PFSK-1 (cell line): ENCODE data around the gene FBXL7.

Experiments used
- POLR2AphosphoS5 ChIP-seq: IDR thresholded peaks from 2 replicates; pipeline ENCODE4 v1.6.1; 2012; ENCODE audit warnings: low read depth, mild to moderate bottlenecking, control low read depth, low read length, moderate library complexity
- TAF1 ChIP-seq: IDR thresholded peaks from 2 replicates; pipeline ENCODE4 v1.6.1; 2012; ENCODE audit warnings: low read length, control low read depth, borderline replicate concordance; ENCODE audit not compliant: insufficient read depth
- TF ChIP-seq, protein P1 (sequence below), 2 experiments: IDR thresholded peaks; 2 replicates each; pipeline versions ENCODE4 v1.6.1 to v1.8.0; 2011 to 2012; ENCODE audit warnings: low read depth in 2 of 2, low read length in 2 of 2, control low read depth in 1 of 2, inconsistent platforms in 1 of 2, mild to moderate bottlenecking in 1 of 2, moderate library complexity in 1 of 2; ENCODE audit not compliant: insufficient read depth in 1 of 2

DNA sequence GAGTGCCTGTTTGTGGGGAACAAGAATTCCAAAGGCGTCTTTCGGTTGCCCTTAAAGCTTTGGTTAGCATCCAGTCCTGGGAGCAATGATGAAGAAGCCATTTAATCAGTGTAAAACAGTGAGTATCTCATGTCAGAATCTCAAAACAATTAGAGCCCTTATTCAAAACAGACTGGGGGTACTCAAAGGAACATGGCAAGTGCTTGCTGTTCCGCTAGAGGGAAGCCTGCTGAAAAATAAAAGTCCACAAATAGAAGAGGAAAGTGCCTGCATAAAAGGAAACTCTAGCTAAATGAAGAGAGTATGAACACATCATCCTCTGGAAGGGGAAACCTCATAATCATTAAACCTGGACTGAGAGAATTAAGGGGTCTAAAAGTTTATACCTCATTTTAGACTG is 26.4 kb downstream of the FBXL7 start:
- TF ChIP-seq, protein P1, sequence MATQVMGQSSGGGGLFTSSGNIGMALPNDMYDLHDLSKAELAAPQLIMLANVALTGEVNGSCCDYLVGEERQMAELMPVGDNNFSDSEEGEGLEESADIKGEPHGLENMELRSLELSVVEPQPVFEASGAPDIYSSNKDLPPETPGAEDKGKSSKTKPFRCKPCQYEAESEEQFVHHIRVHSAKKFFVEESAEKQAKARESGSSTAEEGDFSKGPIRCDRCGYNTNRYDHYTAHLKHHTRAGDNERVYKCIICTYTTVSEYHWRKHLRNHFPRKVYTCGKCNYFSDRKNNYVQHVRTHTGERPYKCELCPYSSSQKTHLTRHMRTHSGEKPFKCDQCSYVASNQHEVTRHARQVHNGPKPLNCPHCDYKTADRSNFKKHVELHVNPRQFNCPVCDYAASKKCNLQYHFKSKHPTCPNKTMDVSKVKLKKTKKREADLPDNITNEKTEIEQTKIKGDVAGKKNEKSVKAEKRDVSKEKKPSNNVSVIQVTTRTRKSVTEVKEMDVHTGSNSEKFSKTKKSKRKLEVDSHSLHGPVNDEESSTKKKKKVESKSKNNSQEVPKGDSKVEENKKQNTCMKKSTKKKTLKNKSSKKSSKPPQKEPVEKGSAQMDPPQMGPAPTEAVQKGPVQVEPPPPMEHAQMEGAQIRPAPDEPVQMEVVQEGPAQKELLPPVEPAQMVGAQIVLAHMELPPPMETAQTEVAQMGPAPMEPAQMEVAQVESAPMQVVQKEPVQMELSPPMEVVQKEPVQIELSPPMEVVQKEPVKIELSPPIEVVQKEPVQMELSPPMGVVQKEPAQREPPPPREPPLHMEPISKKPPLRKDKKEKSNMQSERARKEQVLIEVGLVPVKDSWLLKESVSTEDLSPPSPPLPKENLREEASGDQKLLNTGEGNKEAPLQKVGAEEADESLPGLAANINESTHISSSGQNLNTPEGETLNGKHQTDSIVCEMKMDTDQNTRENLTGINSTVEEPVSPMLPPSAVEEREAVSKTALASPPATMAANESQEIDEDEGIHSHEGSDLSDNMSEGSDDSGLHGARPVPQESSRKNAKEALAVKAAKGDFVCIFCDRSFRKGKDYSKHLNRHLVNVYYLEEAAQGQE (IDR thresholded peaks at IDR 0.05; ENCODE audit: insufficient read depth in 1 of 2, low read depth in 2 of 2, low read length in 2 of 2), result no peak
- TF ChIP-seq POLR2AphosphoS5 (no peak), TAF1 (no peak)
